SK-N-MC (cell line): Measurements from ENCODE around the gene M6PR.

Experiments used
- DNase-seq: peaks from one replicate; pipeline ENCODE4 v3.0.0-alpha.2; 2011; ENCODE audit warnings: low read depth, low spot score
- H3K27ac ChIP-seq: fragments of 200-600 bp; sonication (generic); 2 replicates; pipeline ENCODE4 v1.5.1; 2016; ENCODE audit warnings: mixed run types
- H3K36me3 ChIP-seq: fragments of 200-600 bp; sonication (generic); 2 replicates; pipeline ENCODE4 v1.6.1; 2017; ENCODE audit warnings: antibody characterized with exemption, low read length, mixed read lengths; ENCODE audit not compliant: insufficient read depth
- H3K4me3 ChIP-seq: fragments of 200-600 bp; sonication (generic); 2 replicates; pipeline ENCODE4 v1.5.1; 2016
- H3K9ac ChIP-seq: fragments of 200-600 bp; sonication (generic); 2 replicates; pipeline ENCODE4 v1.8.0; 2017; ENCODE audit warnings: mixed run types, mixed read lengths; ENCODE audit not compliant: insufficient read length
- H3K9me3 ChIP-seq: fragments of 200-600 bp; sonication (generic); 2 replicates; pipeline ENCODE4 v1.6.1; 2017; ENCODE audit warnings: low read depth, mild to moderate bottlenecking, antibody characterized with exemption, low read length, moderate library complexity, mixed read lengths
- EZH2 ChIP-seq: fragments of 200-600 bp; sonication (generic); IDR thresholded peaks from one replicate; pipeline ENCODE4 v1.6.1; 2017; ENCODE audit warnings: antibody characterized with exemption
- FOXP2 ChIP-seq: optimal IDR thresholded peaks from 2 replicates; pipeline ENCODE3; 2011; ENCODE audit warnings: mild to moderate bottlenecking, moderate library complexity; ENCODE audit not compliant: insufficient read depth; ENCODE audit errors: extremely low read length, control extremely low read depth
- POLR2AphosphoS5 ChIP-seq: IDR thresholded peaks from 2 replicates; pipeline ENCODE4 v1.6.1; 2012; ENCODE audit warnings: mild to moderate bottlenecking, low read depth, low read length, borderline replicate concordance

The M6PR gene

DNA sequence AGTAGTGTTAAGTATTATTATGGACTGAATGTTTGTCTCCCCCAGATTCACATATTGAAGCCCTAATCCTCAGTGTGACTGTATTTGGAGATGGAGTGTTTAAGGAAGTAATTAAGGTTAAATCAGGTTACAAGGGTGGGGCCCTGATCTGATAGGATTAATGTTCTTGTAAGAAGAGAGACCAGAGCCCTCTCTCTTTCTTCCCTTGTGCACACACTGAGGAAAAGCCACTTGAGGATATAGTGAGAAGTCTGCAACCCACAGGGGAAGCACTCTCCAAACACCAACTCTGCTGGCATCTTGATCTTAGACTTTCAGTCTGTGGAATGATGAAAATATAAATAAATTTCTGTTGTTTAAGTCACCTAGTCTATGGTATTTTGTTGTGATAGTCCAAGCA, 37.7 kb upstream of the M6PR start:
- TF ChIP-seq POLR2AphosphoS5 (no peak), FOXP2 (no peak), EZH2 (no peak)
- H3K9me3 ChIP-seq: no peaks in the 10 kb centered on the region
- DNase-seq: no peak
- no peak overlapping the region for H3K4me3 ChIP-seq
- H3K9ac ChIP-seq: no peak overlapping the region
- no peaks in the 10 kb centered on the region for H3K36me3 ChIP-seq
- H3K27ac ChIP-seq: no peak overlapping the region

DNA sequence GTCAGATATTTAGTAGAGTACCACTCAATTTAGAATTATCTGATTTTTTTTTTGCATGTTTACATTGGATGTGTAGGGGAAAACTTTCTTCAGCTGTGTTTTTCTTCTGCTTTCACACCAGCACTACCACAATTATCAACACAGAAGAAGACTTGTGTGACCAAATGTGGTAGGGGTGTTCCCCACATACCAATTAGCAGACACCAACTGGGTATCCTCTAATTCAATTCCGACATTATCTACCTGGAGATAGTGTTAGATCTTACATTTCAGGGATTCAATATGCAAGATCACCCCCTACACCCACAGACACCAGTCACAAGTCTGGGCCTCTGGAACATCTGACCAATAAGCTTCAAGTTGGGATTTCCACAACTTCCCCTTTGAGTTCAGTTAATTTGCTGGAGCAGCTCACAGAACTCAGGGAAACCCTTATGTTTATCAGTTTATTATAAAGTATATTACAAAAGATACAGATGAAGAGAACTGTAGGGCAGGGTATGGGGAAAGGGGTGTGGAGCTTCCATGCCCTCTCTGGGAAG, 35.8 kb upstream of the M6PR start:
- H3K36me3 ChIP-seq: no peaks in the 10 kb centered on the region
- TF ChIP-seq FOXP2: no peak
- no peak for TF ChIP-seq EZH2
- no peak for TF ChIP-seq POLR2AphosphoS5
- H3K9ac ChIP-seq: no peak overlapping the region
- H3K9me3 ChIP-seq: no peaks in the 10 kb centered on the region
- no peak overlapping the region for H3K27ac ChIP-seq
- H3K4me3 ChIP-seq: no peak overlapping the region
- no peak for DNase-seq

DNA sequence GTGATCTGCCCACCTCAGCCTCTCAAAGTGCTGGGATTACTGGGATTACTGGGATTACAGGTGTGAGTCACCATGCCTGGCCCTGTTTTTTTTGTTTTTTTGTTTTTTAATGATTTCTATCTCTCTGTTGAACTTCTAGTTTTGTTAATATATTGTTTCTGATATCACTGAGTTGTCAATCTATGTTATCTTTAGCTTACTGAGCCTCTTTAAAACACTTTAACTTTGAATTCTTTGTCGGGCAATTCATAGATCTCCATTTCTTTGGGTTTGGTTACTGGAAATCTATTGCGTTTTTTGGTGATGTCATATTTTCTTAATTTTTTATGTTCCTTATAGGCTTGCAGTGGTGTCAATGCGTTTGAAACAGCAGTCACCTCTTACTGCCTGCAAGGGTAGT, 30.7 kb upstream of the M6PR start:
- no peak overlapping the region for H3K27ac ChIP-seq
- no peak for DNase-seq
- H3K36me3 ChIP-seq: no peaks in the 10 kb centered on the region
- H3K9ac ChIP-seq: no peak overlapping the region
- H3K9me3 ChIP-seq: no peaks in the 10 kb centered on the region
- H3K4me3 ChIP-seq: no peak overlapping the region
- TF ChIP-seq EZH2 (no peak), POLR2AphosphoS5 (no peak), FOXP2 (no peak)

DNA sequence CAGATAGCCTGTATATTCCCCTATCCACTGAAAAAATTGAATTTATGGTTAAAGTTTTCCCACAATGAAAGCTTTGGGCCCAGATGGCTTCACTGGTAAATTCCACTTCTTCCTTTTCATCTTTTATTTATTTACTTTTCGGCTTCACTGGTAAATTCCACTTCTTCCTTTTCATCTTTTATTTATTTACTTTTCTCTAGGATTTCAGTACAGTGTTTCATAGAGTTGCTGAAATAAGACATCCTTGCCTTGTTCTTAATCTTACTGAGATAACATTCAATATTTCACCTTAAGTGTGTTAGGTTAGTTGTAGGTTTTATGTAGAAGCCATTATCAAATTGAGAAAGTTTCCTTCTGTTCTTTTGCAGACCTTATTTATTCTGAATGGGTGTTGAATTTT, 21.0 kb upstream of the M6PR start:
- no peak for DNase-seq
- Histone ChIP-seq H3K9me3 (no peaks in the 10 kb centered on the region), H3K27ac (no peak overlapping the region), H3K9ac (no peak overlapping the region), H3K4me3 (no peak overlapping the region), H3K36me3 (no peaks in the 10 kb centered on the region)
- no peak for TF ChIP-seq EZH2
- no peak for TF ChIP-seq POLR2AphosphoS5
- TF ChIP-seq FOXP2: no peak

DNA sequence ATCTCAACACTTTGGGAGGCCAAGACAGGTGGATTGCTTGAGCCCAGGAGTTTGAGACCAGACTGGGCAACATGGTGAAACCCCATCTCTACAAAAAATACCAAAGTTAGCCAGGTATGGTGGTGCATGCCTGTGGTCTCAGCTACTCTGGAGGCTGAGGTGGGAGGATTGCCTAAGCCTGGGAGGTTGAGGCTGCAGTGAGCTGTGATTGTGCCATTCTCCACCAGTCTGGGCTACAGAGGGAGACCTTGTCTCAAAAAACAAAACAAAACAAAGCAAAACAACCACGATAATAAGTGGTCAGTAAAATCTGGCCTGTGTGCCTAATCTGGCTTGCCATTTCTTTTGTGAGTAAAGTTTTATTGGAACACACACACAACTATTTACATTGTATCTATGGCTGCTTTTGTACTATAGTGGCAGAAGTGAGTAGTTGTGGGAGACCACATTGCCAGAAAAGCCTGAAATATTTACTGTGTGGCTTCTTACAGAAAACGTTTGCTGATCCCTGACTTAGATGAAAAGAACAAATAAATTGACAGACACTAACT, 20.5 kb upstream of the M6PR start:
- Histone ChIP-seq H3K9ac (no peak overlapping the region), H3K4me3 (no peak overlapping the region), H3K36me3 (no peaks in the 10 kb centered on the region), H3K9me3 (no peaks in the 10 kb centered on the region), H3K27ac (no peak overlapping the region)
- TF ChIP-seq FOXP2: no peak
- no peak for TF ChIP-seq POLR2AphosphoS5
- TF ChIP-seq EZH2: no peak
- DNase-seq: no peak

DNA sequence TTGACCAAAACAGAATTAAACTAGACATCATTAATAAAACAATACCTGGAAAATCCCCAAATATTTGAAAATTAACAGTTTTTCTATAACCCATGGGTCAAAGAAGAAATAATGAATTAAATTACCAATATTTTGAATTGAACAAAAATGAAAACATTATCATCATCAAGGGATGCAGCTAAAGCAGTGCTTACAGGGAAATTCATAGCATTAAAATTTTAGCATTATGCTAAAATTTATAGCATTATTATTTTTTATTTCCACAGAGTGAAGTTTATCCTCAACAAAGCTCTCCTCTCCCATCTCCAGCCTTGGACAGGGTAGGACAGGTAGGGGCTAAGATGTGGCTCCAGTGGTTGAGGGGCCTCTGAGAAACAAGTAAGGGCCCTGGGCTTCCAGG, 19.3 kb upstream of the M6PR start:
- no peak overlapping the region for H3K4me3 ChIP-seq
- no peak for DNase-seq
- TF ChIP-seq FOXP2 (no peak), POLR2AphosphoS5 (no peak), EZH2 (no peak)
- no peak overlapping the region for H3K9ac ChIP-seq
- no peak overlapping the region for H3K27ac ChIP-seq
- no peaks in the 10 kb centered on the region for H3K9me3 ChIP-seq
- no peaks in the 10 kb centered on the region for H3K36me3 ChIP-seq

DNA sequence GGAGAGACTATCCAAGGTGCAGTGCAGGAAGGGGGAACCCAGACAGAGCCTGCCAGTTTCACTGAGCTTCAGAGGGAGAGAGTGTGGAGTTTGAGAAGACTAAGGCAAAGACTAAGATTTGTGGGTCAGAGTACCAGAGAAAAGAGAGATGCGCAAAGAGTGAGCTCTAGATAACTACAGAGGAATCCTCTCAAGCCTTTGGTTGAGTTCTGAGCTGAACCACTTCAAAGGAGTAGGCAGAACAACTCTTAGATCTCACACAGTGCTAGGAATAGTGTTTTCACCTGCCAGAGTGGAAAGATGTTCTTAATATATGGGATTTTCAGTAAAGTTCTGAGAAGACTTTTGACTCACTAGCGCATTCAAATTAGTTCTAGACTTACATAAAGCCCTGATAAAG, 10.7 kb upstream of the M6PR start:
- no peak for TF ChIP-seq FOXP2
- TF ChIP-seq EZH2: no peak
- no peak for TF ChIP-seq POLR2AphosphoS5
- Histone ChIP-seq H3K4me3 (no peak overlapping the region), H3K36me3 (no peaks in the 10 kb centered on the region), H3K9me3 (no peaks in the 10 kb centered on the region), H3K27ac (no peak overlapping the region), H3K9ac (no peak overlapping the region)
- no peak for DNase-seq

DNA sequence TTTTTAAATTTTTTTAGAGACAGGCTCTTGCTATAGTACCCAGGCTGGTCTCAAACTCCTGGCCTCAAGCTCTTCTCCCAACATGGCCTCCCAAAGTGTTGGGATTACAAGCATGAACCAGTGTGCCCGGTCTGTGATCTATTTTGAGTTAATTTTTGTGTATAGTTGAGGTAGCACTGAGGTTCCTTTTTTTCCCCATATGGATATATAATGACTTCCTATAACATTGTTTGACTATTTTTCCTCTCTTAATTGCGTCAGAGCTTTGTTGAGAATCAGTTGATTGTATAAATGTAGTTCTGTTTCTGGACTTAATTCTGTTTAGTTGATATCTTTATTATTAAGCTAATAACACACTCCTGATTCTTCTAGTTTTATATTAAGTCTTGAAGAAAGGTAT, 8.6 kb upstream of the M6PR start:
- peaks cover 3% of the 10 kb centered on the region; the same call in 1 of the 2 replicates for H3K36me3 ChIP-seq
- no peak for TF ChIP-seq EZH2
- no peak for TF ChIP-seq POLR2AphosphoS5
- TF ChIP-seq FOXP2: no peak
- no peak overlapping the region for H3K4me3 ChIP-seq
- no peaks in the 10 kb centered on the region for H3K9me3 ChIP-seq
- H3K27ac ChIP-seq: no peak overlapping the region
- DNase-seq: no peak
- H3K9ac ChIP-seq: no peak overlapping the region

DNA sequence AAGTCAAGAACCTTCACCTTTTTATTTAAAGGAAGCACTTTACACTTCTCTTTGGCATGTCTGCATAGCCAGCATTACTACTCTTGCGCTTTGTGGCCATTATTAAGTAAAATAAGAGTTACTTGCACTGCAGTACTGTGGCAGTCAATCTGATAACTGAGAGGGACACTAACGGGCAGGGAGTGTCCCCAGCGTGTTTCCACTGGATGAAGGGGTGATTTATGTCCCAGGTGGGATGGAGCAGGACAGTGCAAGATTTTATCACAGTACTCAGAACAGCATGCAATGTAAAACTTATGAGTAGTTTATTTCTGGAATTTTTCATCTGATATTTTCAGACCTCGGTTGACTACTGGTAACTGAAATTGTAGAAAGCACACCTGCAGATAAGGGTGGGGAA, 8.1 kb upstream of the M6PR start:
- H3K4me3 ChIP-seq: no peak overlapping the region
- peaks cover 4% of the 10 kb centered on the region; the same call in 1 of the 2 replicates for H3K36me3 ChIP-seq
- no peak overlapping the region for H3K27ac ChIP-seq
- H3K9ac ChIP-seq: no peak overlapping the region
- TF ChIP-seq POLR2AphosphoS5 (no peak), EZH2 (no peak), FOXP2 (no peak)
- DNase-seq: no peak
- H3K9me3 ChIP-seq: no peaks in the 10 kb centered on the region
